BLaER1 treated with 17β-estradiol and CSF1 and Interleukin-3, amounts not matched to agents 10 nM and 100 nM (cell line): ENCODE measurements around the gene MYO1E.

Source experiments
- H3K27ac ChIP-seq, 11 experiments: shearing (Covaris generic); formaldehyde crosslinking; 2 replicates each; pipeline ENCODE4 v1.8.1; 2022
- H3K27me3 ChIP-seq, 11 experiments: shearing (Covaris generic); formaldehyde crosslinking; 2 replicates each; pipeline ENCODE4 v1.8.1; 2022
- H3K36me3 ChIP-seq, 11 experiments: shearing (Covaris generic); formaldehyde crosslinking; 2 replicates each; pipeline ENCODE4 v1.8.1; 2022
- H3K4me1 ChIP-seq, 10 experiments: shearing (Covaris generic); formaldehyde crosslinking; 2 replicates each; pipeline ENCODE4 v1.8.1; 2022
- H3K4me2 ChIP-seq, 11 experiments: shearing (Covaris generic); formaldehyde crosslinking; 2 replicates each; pipeline ENCODE4 v1.8.1; 2022
- H3K4me3 ChIP-seq, 10 experiments: shearing (Covaris generic); formaldehyde crosslinking; 2 replicates each; pipeline ENCODE4 v1.8.1; 2022
- H3K9ac ChIP-seq, 11 experiments: shearing (Covaris generic); formaldehyde crosslinking; 2 replicates each; pipeline ENCODE4 v1.8.1; 2022
- H3K9me3 ChIP-seq, 11 experiments: shearing (Covaris generic); formaldehyde crosslinking; replicated peaks in 1 of 11; 2 replicates each; pipeline ENCODE4 v1.8.1; 2022
- H4K20me1 ChIP-seq, 11 experiments: shearing (Covaris generic); formaldehyde crosslinking; 2 replicates each; pipeline ENCODE4 v1.8.1; 2022
- Cebpa-rat ChIP-seq, 11 experiments: shearing (Covaris generic); IDR thresholded peaks; 2 replicates each; pipeline ENCODE4 v1.8.1; 2022

The MYO1E gene

DNA sequence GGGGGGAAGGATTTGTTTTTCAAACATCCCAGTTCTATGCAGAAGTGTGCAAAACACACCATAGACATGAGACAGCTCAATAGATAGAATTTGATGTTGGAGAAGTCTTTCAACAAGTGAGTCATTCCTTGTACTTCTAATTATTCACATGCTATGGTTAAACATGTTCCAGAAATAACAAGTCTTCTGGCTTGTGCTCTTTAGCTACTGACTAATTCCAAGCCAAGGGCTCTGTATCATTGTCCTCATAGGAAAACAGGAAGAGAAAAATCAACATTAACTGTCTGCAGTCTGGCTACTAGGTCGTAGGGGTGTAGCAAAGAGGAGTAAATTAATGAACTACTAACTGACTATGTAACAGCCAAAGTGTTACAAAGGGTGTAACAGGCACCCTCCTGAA, 140.2 kb downstream of the MYO1E start:
- Histone ChIP-seq H3K27me3 (no peaks in the 10 kb centered on the region), H3K4me1 (peaks cover 10 to 67% (median 13%) of the 10 kb centered on the region in 10 experiments; a peak in 19 of 20 replicates), H3K4me3 (no peak overlapping the region), H3K9ac (peak overlapping the region in 3 of 11 experiments; percentile 27 to 59 (median 34); a peak in 3 of 22 replicates), H3K27ac (peak overlapping the region in 5 of 11 experiments; percentile 35 to 67 (median 56); a peak in 9 of 22 replicates), H4K20me1 (no peaks in the 10 kb centered on the region), H3K9me3 (peaks cover 0 to 7% (median 0%) of the 10 kb centered on the region in 11 experiments; a peak in 1 of 22 replicates), H3K36me3 (peaks cover 0 to 23% (median 0%) of the 10 kb centered on the region in 11 experiments; a peak in 3 of 22 replicates), H3K4me2 (peak overlapping the region in 4 of 11 experiments; percentile 16 to 82 (median 54); a peak in 7 of 22 replicates)
- no peak for TF ChIP-seq Cebpa-rat (IDR thresholded peaks at IDR 0.05)

DNA sequence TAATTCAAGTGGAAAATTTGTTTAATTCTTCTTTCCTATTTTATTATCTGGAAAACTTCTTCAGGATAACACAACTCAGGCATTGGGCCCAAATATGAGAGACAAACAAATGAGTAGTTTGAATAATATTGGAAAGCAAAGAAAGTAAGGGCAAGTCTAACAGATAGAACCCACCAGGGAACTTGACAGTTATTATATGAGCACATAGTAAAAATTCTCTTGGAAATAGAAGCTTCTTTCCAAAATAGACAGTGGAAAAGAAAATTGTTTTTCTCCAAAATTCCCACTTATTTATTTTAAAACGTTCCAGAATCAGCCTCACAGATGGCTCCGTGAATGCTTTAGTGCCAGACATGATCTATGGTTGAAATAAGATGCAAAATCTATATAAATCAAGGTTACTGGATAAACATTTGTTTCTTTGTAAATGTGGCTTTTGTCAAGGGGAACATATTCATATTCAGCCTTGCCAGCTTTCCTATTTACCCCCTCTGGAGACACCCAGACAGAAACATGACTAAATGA, 142.1 kb downstream of the MYO1E start:
- no peak overlapping the region for H3K4me3 ChIP-seq
- H4K20me1 ChIP-seq: no peaks in the 10 kb centered on the region
- no peak overlapping the region for H3K27ac ChIP-seq
- H3K9ac ChIP-seq: no peak overlapping the region
- H3K4me1 ChIP-seq: peaks cover 0 to 55% (median 0%) of the 10 kb centered on the region in 10 experiments; a peak in 8 of 20 replicates
- peaks cover 0 to 34% (median 0%) of the 10 kb centered on the region in 11 experiments; a peak in 4 of 22 replicates for H3K36me3 ChIP-seq
- H3K9me3 ChIP-seq: no peaks in the 10 kb centered on the region
- TF ChIP-seq Cebpa-rat (IDR thresholded peaks at IDR 0.05): no peak
- H3K4me2 ChIP-seq: no peak overlapping the region
- H3K27me3 ChIP-seq: no peaks in the 10 kb centered on the region

DNA sequence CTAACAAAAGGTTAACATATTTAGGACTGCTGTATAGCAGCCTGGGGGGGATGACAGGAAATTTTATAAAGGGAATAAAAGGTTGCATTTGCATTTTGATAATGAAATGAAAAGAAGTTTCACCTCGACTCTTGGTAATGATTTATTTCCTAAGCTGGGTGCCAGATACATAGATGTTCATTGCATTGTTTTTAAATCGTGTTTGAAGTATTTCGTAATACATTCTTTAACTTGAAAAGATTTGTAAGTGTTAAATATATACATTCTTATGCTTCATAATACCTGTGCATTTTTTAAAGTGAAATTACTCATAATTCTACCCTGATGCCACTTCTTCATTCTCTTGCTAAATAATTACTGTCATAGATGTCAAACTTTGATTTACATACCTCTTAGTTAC, 143.2 kb downstream of the MYO1E start:
- peaks cover 0 to 56% (median 0%) of the 10 kb centered on the region in 10 experiments; a peak in 8 of 20 replicates for H3K4me1 ChIP-seq
- no peaks in the 10 kb centered on the region for H4K20me1 ChIP-seq
- TF ChIP-seq Cebpa-rat (IDR thresholded peaks at IDR 0.05): peak in 1 of 11 experiments; percentile 60; a peak in 2 of 22 replicates
- H3K27ac ChIP-seq: no peak overlapping the region
- H3K9me3 ChIP-seq: no peaks in the 10 kb centered on the region
- H3K27me3 ChIP-seq: no peaks in the 10 kb centered on the region
- H3K4me2 ChIP-seq: no peak overlapping the region
- no peak overlapping the region for H3K4me3 ChIP-seq
- H3K9ac ChIP-seq: no peak overlapping the region
- peaks cover 0 to 38% (median 0%) of the 10 kb centered on the region in 11 experiments; a peak in 4 of 22 replicates for H3K36me3 ChIP-seq

DNA sequence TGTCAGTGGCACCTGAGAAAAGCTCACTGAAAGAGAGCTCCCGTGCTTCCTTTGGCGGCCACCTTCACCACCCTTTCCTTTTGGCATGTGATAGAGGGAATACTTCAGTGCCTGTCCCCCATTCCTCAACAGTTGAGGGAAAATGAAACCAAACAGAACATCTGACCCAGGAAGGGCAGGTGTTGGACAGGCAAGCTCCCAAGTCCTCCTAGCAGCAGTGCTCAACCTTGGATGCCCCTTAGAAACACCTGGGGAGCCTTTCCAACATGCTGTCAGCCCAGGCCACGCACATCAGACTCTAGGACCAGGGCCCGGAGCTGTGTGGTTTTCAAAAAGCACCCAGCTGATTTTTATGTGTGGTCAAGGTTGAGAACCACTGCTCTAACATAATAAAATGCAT, 143.7 kb downstream of the MYO1E start:
- Histone ChIP-seq H3K27me3 (no peaks in the 10 kb centered on the region), H3K4me1 (peaks cover 0 to 56% (median 0%) of the 10 kb centered on the region in 10 experiments; a peak in 8 of 20 replicates), H4K20me1 (no peaks in the 10 kb centered on the region), H3K4me2 (no peak overlapping the region), H3K27ac (no peak overlapping the region), H3K36me3 (peaks cover 0 to 42% (median 0%) of the 10 kb centered on the region in 11 experiments; a peak in 4 of 22 replicates), H3K9me3 (no peaks in the 10 kb centered on the region), H3K9ac (no peak overlapping the region), H3K4me3 (no peak overlapping the region)
- TF ChIP-seq Cebpa-rat (IDR thresholded peaks at IDR 0.05): no peak

DNA sequence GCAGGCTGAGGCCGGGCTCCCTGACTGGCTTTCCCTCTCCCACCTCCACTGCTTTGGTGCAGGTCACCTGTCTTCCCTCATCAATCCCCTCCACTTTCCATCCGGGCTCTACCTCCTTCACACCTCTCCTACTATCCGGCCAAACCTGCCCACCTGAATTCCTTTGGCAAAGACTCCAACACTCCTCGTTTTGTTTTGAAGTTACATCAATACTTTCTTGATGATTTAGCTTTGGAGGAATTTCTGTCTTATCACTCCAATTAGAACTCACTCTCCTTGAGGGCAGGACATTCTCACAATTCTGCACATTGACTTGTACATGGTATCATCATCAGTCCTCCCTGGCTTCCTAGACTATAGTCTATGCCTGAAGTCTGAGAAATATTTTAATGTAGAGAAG, 145.7 kb downstream of the MYO1E start:
- Histone ChIP-seq H3K27ac (no peak overlapping the region; a peak in 1 of 22 replicates), H3K9me3 (no peaks in the 10 kb centered on the region), H3K9ac (no peak overlapping the region), H4K20me1 (no peaks in the 10 kb centered on the region), H3K4me2 (no peak overlapping the region), H3K4me1 (peaks cover 0 to 58% (median 4%) of the 10 kb centered on the region in 10 experiments; a peak in 11 of 20 replicates), H3K27me3 (no peaks in the 10 kb centered on the region), H3K36me3 (peaks cover 0 to 46% (median 0%) of the 10 kb centered on the region in 11 experiments; a peak in 4 of 22 replicates), H3K4me3 (no peak overlapping the region)
- no peak for TF ChIP-seq Cebpa-rat (IDR thresholded peaks at IDR 0.05)

DNA sequence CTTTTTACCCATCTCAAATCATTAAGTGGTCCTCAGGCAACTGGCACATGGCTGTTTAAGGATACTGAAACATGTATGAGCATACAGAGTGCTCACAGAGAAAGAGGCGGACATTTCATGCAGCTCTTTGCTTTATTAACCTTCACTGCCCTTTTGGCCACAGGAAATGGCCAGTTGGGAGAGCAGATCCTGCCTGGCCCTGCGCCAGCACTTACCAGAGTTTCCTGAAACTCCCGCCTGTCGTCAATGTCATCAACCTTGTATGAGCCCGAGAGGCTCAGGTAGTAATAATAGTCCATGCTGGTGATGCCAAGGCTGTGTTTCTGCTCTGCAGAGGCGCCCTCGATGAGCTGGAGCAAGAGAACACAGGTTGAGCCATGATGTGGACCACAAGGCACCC, 148.2 kb downstream of the MYO1E start:
- Histone ChIP-seq H3K4me2 (peak overlapping the region in 3 of 11 experiments; percentile 12 to 78 (median 67); a peak in 5 of 22 replicates), H3K9ac (no peak overlapping the region), H3K4me1 (peaks cover 0 to 71% (median 5%) of the 10 kb centered on the region in 10 experiments; a peak in 11 of 20 replicates), H3K9me3 (no peaks in the 10 kb centered on the region), H3K36me3 (peaks cover 0 to 39% (median 0%) of the 10 kb centered on the region in 11 experiments; a peak in 4 of 22 replicates), H4K20me1 (no peaks in the 10 kb centered on the region), H3K4me3 (no peak overlapping the region), H3K27me3 (no peaks in the 10 kb centered on the region), H3K27ac (no peak overlapping the region)
- no peak for TF ChIP-seq Cebpa-rat (IDR thresholded peaks at IDR 0.05)

DNA sequence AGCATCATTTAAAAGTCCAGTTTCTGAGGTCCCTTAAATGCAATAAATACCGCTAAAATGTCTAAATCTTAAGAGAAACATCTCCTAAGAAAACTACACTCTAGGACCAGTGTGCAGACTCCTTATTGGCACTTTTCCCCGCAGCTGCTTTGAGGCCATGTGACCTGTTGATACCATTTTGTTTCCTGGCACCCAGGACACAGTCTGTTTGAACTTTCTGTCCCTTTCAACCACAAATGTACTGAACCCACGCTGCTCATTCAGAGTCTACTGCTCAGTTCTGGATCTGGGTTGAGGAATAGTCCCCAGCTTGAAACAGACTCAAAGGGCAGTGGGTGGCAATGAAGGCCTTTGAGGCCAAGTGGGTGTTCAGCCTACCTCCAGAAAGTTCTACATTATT, 148.9 kb downstream of the MYO1E start:
- H3K27me3 ChIP-seq: no peaks in the 10 kb centered on the region
- peak overlapping the region in 2 of 11 experiments; percentile 16 to 76; a peak in 2 of 22 replicates for H3K27ac ChIP-seq
- H4K20me1 ChIP-seq: no peaks in the 10 kb centered on the region
- H3K9ac ChIP-seq: no peak overlapping the region
- H3K36me3 ChIP-seq: peaks cover 0 to 42% (median 0%) of the 10 kb centered on the region in 11 experiments; a peak in 4 of 22 replicates
- H3K9me3 ChIP-seq: no peaks in the 10 kb centered on the region
- H3K4me2 ChIP-seq: peak overlapping the region in 3 of 11 experiments; percentile 66 to 78 (median 67); a peak in 6 of 22 replicates
- TF ChIP-seq Cebpa-rat (IDR thresholded peaks at IDR 0.05): no peak
- no peak overlapping the region for H3K4me3 ChIP-seq
- peaks cover 0 to 78% (median 5%) of the 10 kb centered on the region in 10 experiments; a peak in 11 of 20 replicates for H3K4me1 ChIP-seq

DNA sequence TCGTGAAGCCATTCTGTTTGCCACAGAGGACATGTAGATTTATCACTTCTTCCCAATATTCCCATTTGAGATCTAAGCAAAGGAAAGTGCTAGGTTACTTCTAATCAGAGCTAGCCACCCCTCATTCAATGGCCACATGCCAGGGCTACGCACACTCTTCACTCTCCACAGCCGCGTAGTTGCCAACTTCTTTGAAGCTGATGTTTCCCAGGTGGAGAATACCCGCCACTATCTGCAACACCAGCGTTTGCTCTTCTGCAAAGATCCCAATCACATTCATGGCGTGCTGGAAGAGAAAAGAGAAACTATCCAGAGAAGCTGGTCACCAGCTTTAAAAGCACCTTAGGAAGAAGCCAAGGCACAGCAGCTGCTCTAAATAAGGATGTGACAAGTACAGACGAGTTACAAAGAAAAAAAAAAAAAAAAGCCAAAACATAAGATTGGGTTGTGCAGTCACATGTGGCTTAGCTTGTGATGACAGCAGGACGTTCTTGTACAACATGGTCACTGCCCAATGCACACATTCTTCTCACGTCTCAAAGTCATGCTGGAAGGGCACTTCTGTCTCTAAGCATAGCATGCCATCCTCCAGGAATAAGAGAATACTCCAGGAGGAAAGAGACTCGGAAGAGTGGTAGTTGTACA, 149.6 kb downstream of the MYO1E start:
- H3K36me3 ChIP-seq: peaks cover 0 to 43% (median 0%) of the 10 kb centered on the region in 11 experiments; a peak in 4 of 22 replicates

More for the DNA sequence above, 149.6 kb downstream of the MYO1E start:
- Histone ChIP-seq H3K27me3 (no peaks in the 10 kb centered on the region), H4K20me1 (no peaks in the 10 kb centered on the region), H3K9ac (peak overlapping the region in 2 of 11 experiments; percentile 57 to 64; a peak in 4 of 22 replicates), H3K4me3 (no peak overlapping the region), H3K4me2 (peak overlapping the region in 4 of 11 experiments; percentile 52 to 78 (median 66); a peak in 6 of 22 replicates), H3K27ac (peak overlapping the region in 4 of 11 experiments; percentile 68 to 90 (median 79); a peak in 6 of 22 replicates), H3K9me3 (no peaks in the 10 kb centered on the region), H3K4me1 (peaks cover 0 to 80% (median 5%) of the 10 kb centered on the region in 10 experiments; a peak in 11 of 20 replicates)
- TF ChIP-seq Cebpa-rat (IDR thresholded peaks at IDR 0.05): no peak
